Measurements from ENCODE around the gene ARID5B. TPM values are rescaled to one million over a fixed set of nuclear protein-coding genes. Genes with fewer than 3 reads are reported as not detected.

Gene ARID5B
- total and polyA plus RNA-seq, 2 donors, result 11.3 to 18.6 TPM

GRCh38 chr10:61923210-61923949, 21.9 kb downstream of the ARID5B start:
- Histone ChIP-seq H3K36me3 (ENCODE audit: control insufficient read depth in 2 of 2, insufficient read depth in 2 of 2, low read length in 1 of 2) (peaks cover 3 to 46% of the 10 kb centered on the region in 2 donors), H3K4me1 (ENCODE audit: control insufficient read depth in 2 of 2, insufficient read depth in 2 of 2, low read length in 2 of 2) (no peaks in the 10 kb centered on the region), H3K27ac (ENCODE audit: low read depth in 1 of 2, low read length in 1 of 2) (no peak overlapping the region), H3K4me3 (ENCODE audit: low read length in 2 of 2) (no peak overlapping the region), H3K27me3 (ENCODE audit: control insufficient read depth in 2 of 2, insufficient read depth in 1 of 2, low read length in 1 of 2) (no peaks in the 10 kb centered on the region), H3K9me3 (ENCODE audit: control insufficient read depth in 2 of 2, insufficient read depth in 1 of 2, low read length in 1 of 2) (no peaks in the 10 kb centered on the region)
- WGBS, result 96% methylated on average over 6 of the region's 6 CpGs
- DNase-seq (ENCODE audit: low read depth in 6 of 9, low spot score in 9 of 9), result no peak

- H3K27ac ChIP-seq (ENCODE audit: low read depth in 1 of 2, low read length in 1 of 2), result no peak overlapping the region
- H3K4me3 ChIP-seq (ENCODE audit: low read length in 2 of 2), result no peak overlapping the region
- DNase-seq (ENCODE audit: low read depth in 6 of 9, low spot score in 9 of 9), result no peak
- peaks cover 6 to 46% of the 10 kb centered on the region in 2 donors for H3K36me3 ChIP-seq (ENCODE audit: control insufficient read depth in 2 of 2, insufficient read depth in 2 of 2, low read length in 1 of 2)
- H3K4me1 ChIP-seq (ENCODE audit: control insufficient read depth in 2 of 2, insufficient read depth in 2 of 2, low read length in 2 of 2), result no peaks in the 10 kb centered on the region
- no peaks in the 10 kb centered on the region for H3K27me3 ChIP-seq (ENCODE audit: control insufficient read depth in 2 of 2, insufficient read depth in 1 of 2, low read length in 1 of 2)
- WGBS, result 95% methylated on average over 2 of the region's 2 CpGs
- no peaks in the 10 kb centered on the region for H3K9me3 ChIP-seq (ENCODE audit: control insufficient read depth in 2 of 2, insufficient read depth in 1 of 2, low read length in 1 of 2)
Observed at GRCh38 chr10:61923950-61924274, 22.4 kb downstream of the ARID5B start.

- no peak for DNase-seq (ENCODE audit: low read depth in 6 of 9, low spot score in 9 of 9)
- H3K4me3 ChIP-seq (ENCODE audit: low read length in 2 of 2), result no peak overlapping the region
- 98% methylated on average over 4 of the region's 4 CpGs for WGBS
- no peaks in the 10 kb centered on the region for H3K9me3 ChIP-seq (ENCODE audit: control insufficient read depth in 2 of 2, insufficient read depth in 1 of 2, low read length in 1 of 2)
- H3K27me3 ChIP-seq (ENCODE audit: control insufficient read depth in 2 of 2, insufficient read depth in 1 of 2, low read length in 1 of 2), result no peaks in the 10 kb centered on the region
- no peak overlapping the region for H3K27ac ChIP-seq (ENCODE audit: low read depth in 1 of 2, low read length in 1 of 2)
- H3K36me3 ChIP-seq (ENCODE audit: control insufficient read depth in 2 of 2, insufficient read depth in 2 of 2, low read length in 1 of 2), result peaks cover 10 to 37% of the 10 kb centered on the region in 2 donors
- peaks cover 0 to 7% of the 10 kb centered on the region in 2 donors for H3K4me1 ChIP-seq (ENCODE audit: control insufficient read depth in 2 of 2, insufficient read depth in 2 of 2, low read length in 2 of 2)
Observed at GRCh38 chr10:61929555-61929954, 28.1 kb downstream of the ARID5B start.

- Histone ChIP-seq H3K4me3 (ENCODE audit: low read length in 2 of 2) (no peak overlapping the region), H3K27me3 (ENCODE audit: control insufficient read depth in 2 of 2, insufficient read depth in 1 of 2, low read length in 1 of 2) (no peaks in the 10 kb centered on the region), H3K36me3 (ENCODE audit: control insufficient read depth in 2 of 2, insufficient read depth in 2 of 2, low read length in 1 of 2) (peaks cover 10 to 23% of the 10 kb centered on the region in 2 donors), H3K4me1 (ENCODE audit: control insufficient read depth in 2 of 2, insufficient read depth in 2 of 2, low read length in 2 of 2) (peaks cover 0 to 7% of the 10 kb centered on the region in 2 donors), H3K9me3 (ENCODE audit: control insufficient read depth in 2 of 2, insufficient read depth in 1 of 2, low read length in 1 of 2) (no peaks in the 10 kb centered on the region), H3K27ac (ENCODE audit: low read depth in 1 of 2, low read length in 1 of 2) (no peak overlapping the region)
- no peak for DNase-seq (ENCODE audit: low read depth in 6 of 9, low spot score in 9 of 9)
- WGBS, result 98% methylated on average over 6 of the region's 6 CpGs
Observed at GRCh38 chr10:61931620-61932332, 30.3 kb downstream of the ARID5B start.

- peak in 3 of 9 donors; percentile 13 to 60 (median 39) for DNase-seq (ENCODE audit: low read depth in 6 of 9, low spot score in 9 of 9)
- no peak overlapping the region for H3K4me3 ChIP-seq (ENCODE audit: low read length in 2 of 2)
- WGBS, result 36% methylated on average over 3 of the region's 3 CpGs
- H3K4me1 ChIP-seq (ENCODE audit: control insufficient read depth in 2 of 2, insufficient read depth in 2 of 2, low read length in 2 of 2), result peaks cover 2 to 13% of the 10 kb centered on the region in 2 donors
- H3K27ac ChIP-seq (ENCODE audit: low read depth in 1 of 2, low read length in 1 of 2), result peak overlapping the region in 1 of 2 donors; percentile 39
- H3K27me3 ChIP-seq (ENCODE audit: control insufficient read depth in 2 of 2, insufficient read depth in 1 of 2, low read length in 1 of 2), result no peaks in the 10 kb centered on the region
- H3K36me3 ChIP-seq (ENCODE audit: control insufficient read depth in 2 of 2, insufficient read depth in 2 of 2, low read length in 1 of 2), result peaks cover 3 to 17% of the 10 kb centered on the region in 2 donors
- no peaks in the 10 kb centered on the region for H3K9me3 ChIP-seq (ENCODE audit: control insufficient read depth in 2 of 2, insufficient read depth in 1 of 2, low read length in 1 of 2)
Observed at GRCh38 chr10:61933859-61934555, 32.5 kb downstream of the ARID5B start.

GRCh38 chr10:61935077-61935476, 33.6 kb downstream of the ARID5B start:
- Histone ChIP-seq H3K27ac (ENCODE audit: low read depth in 1 of 2, low read length in 1 of 2) (no peak overlapping the region), H3K27me3 (ENCODE audit: control insufficient read depth in 2 of 2, insufficient read depth in 1 of 2, low read length in 1 of 2) (no peaks in the 10 kb centered on the region), H3K36me3 (ENCODE audit: control insufficient read depth in 2 of 2, insufficient read depth in 2 of 2, low read length in 1 of 2) (peaks cover 2 to 11% of the 10 kb centered on the region in 2 donors), H3K4me1 (ENCODE audit: control insufficient read depth in 2 of 2, insufficient read depth in 2 of 2, low read length in 2 of 2) (peaks cover 2 to 15% of the 10 kb centered on the region in 2 donors), H3K9me3 (ENCODE audit: control insufficient read depth in 2 of 2, insufficient read depth in 1 of 2, low read length in 1 of 2) (no peaks in the 10 kb centered on the region), H3K4me3 (ENCODE audit: low read length in 2 of 2) (no peak overlapping the region)
- DNase-seq (ENCODE audit: low read depth in 6 of 9, low spot score in 9 of 9), result no peak
- WGBS, result 96% methylated on average over 5 of the region's 5 CpGs

GRCh38 chr10:61936770-61937169, 35.3 kb downstream of the ARID5B start:
- no peaks in the 10 kb centered on the region for H3K27me3 ChIP-seq (ENCODE audit: control insufficient read depth in 2 of 2, insufficient read depth in 1 of 2, low read length in 1 of 2)
- no peak overlapping the region for H3K27ac ChIP-seq (ENCODE audit: low read depth in 1 of 2, low read length in 1 of 2)
- WGBS, result 82% methylated on average over 3 of the region's 3 CpGs
- peaks cover 4 to 19% of the 10 kb centered on the region in 2 donors for H3K36me3 ChIP-seq (ENCODE audit: control insufficient read depth in 2 of 2, insufficient read depth in 2 of 2, low read length in 1 of 2)
- peaks cover 2 to 16% of the 10 kb centered on the region in 2 donors for H3K4me1 ChIP-seq (ENCODE audit: control insufficient read depth in 2 of 2, insufficient read depth in 2 of 2, low read length in 2 of 2)
- no peak for DNase-seq (ENCODE audit: low read depth in 6 of 9, low spot score in 9 of 9)
- no peak overlapping the region for H3K4me3 ChIP-seq (ENCODE audit: low read length in 2 of 2)
- no peaks in the 10 kb centered on the region for H3K9me3 ChIP-seq (ENCODE audit: control insufficient read depth in 2 of 2, insufficient read depth in 1 of 2, low read length in 1 of 2)

GRCh38 chr10:61937631-61938351, 36.3 kb downstream of the ARID5B start:
- peaks cover 4 to 24% of the 10 kb centered on the region in 2 donors for H3K36me3 ChIP-seq (ENCODE audit: control insufficient read depth in 2 of 2, insufficient read depth in 2 of 2, low read length in 1 of 2)
- H3K27ac ChIP-seq (ENCODE audit: low read depth in 1 of 2, low read length in 1 of 2), result peak overlapping the region; percentile 16 to 55
- H3K4me3 ChIP-seq (ENCODE audit: low read length in 2 of 2), result no peak overlapping the region
- 84% methylated on average over 1 of the region's 1 CpG for WGBS
- no peaks in the 10 kb centered on the region for H3K27me3 ChIP-seq (ENCODE audit: control insufficient read depth in 2 of 2, insufficient read depth in 1 of 2, low read length in 1 of 2)
- H3K4me1 ChIP-seq (ENCODE audit: control insufficient read depth in 2 of 2, insufficient read depth in 2 of 2, low read length in 2 of 2), result peaks cover 2 to 20% of the 10 kb centered on the region in 2 donors
- H3K9me3 ChIP-seq (ENCODE audit: control insufficient read depth in 2 of 2, insufficient read depth in 1 of 2, low read length in 1 of 2), result no peaks in the 10 kb centered on the region
- DNase-seq (ENCODE audit: low read depth in 6 of 9, low spot score in 9 of 9), result no peak

Measured in thymus (tissue), 11 donors.